NOMO-1 treated with DMSO at 0.1 percent for 48 hours (cell line): ENCODE data around the gene DDX54.
A peak's percentile ranks its signal among the peaks of the same experiment; 100 is the strongest.

Source experiments
- DNase-seq: peaks from one replicate; lab custom pipeline; 2025; ENCODE audit not compliant: unreplicated experiment; lab: John Stamatoyannopoulos, UW

Gene DDX54

GRCh38 chr12:113191227-113191626 is 5.9 kb upstream of the DDX54 start:
- DNase-seq, result no peak

GRCh38 chr12:113190761-113191160 is 5.5 kb upstream of the DDX54 start:
- no peak for DNase-seq

- DNase-seq, result no peak
Measured at GRCh38 chr12:113189361-113189760, 4.1 kb upstream of the DDX54 start.

GRCh38 chr12:113186666-113187325 is 1.5 kb upstream of the DDX54 start:
- no peak for DNase-seq

GRCh38 chr12:113186033-113186365 is 721 bp upstream of the DDX54 start:
- peak; percentile 13 for DNase-seq

GRCh38 chr12:113184900-113185179 is 438 bp downstream of the DDX54 start:
- peak; percentile 90 for DNase-seq

GRCh38 chr12:113184098-113184899 is 979 bp downstream of the DDX54 start:
- DNase-seq, result no peak

- DNase-seq, result no peak
Measured at GRCh38 chr12:113183030-113183589, 2.2 kb downstream of the DDX54 start.

GRCh38 chr12:113181975-113182374 is 3.3 kb downstream of the DDX54 start:
- DNase-seq, result no peak

- DNase-seq, result no peak
Measured at GRCh38 chr12:113180333-113180732, 4.9 kb downstream of the DDX54 start.

GRCh38 chr12:113179023-113179422 is 6.3 kb downstream of the DDX54 start:
- DNase-seq, result no peak

- peak; percentile 25 for DNase-seq
Measured at GRCh38 chr12:113174461-113175384, 10.6 kb downstream of the DDX54 start.

GRCh38 chr12:113173081-113173698 is 12.1 kb downstream of the DDX54 start:
- no peak for DNase-seq

GRCh38 chr12:113172185-113172584 is 13.1 kb downstream of the DDX54 start:
- no peak for DNase-seq

GRCh38 chr12:113171543-113171942 is 13.7 kb downstream of the DDX54 start:
- DNase-seq, result no peak

- DNase-seq, result no peak
Measured at GRCh38 chr12:113170926-113171325, 14.4 kb downstream of the DDX54 start.

GRCh38 chr12:113170457-113170856 is 14.8 kb downstream of the DDX54 start:
- no peak for DNase-seq

- no peak for DNase-seq
Measured at GRCh38 chr12:113169697-113170096, 15.6 kb downstream of the DDX54 start.

- no peak for DNase-seq
Measured at GRCh38 chr12:113167868-113168267, 17.4 kb downstream of the DDX54 start.

- no peak for DNase-seq
Measured at GRCh38 chr12:113165521-113166450, 19.5 kb downstream of the DDX54 start.
